NT2/D1 (cell line): ENCODE measurements around the gene ARF1.

Experiments used
- SUZ12 ChIP-seq: IDR thresholded peaks from 2 replicates; pipeline ENCODE4 v1.6.1; 2011; ENCODE audit not compliant: insufficient read length, insufficient read depth; ENCODE audit errors: extremely low read depth
- YY1 ChIP-seq: IDR thresholded peaks from 2 replicates; pipeline ENCODE4 v1.6.1; 2011; ENCODE audit not compliant: insufficient read length, insufficient read depth
- ZNF274 ChIP-seq: IDR thresholded peaks from 2 replicates; pipeline ENCODE4 v1.6.1; 2011; ENCODE audit warnings: mild to moderate bottlenecking, low read depth, low read length

- no peak for TF ChIP-seq ZNF274
- TF ChIP-seq YY1: no peak
- TF ChIP-seq SUZ12: no peak
These were observed 19.7 kb downstream of the ARF1 start for GRCh38 chr1:228101994-228102790.
